Smooth muscle cell (in vitro differentiated cells): ENCODE results near the gene KRTAP10-4. TPM values are rescaled to one million over a fixed set of nuclear protein-coding genes. Genes with fewer than 3 reads are reported as not detected.
"Not testable (repeated sequence)": the region's sequence is repeated elsewhere in the genome, so short reads cannot be mapped to it uniquely, and the experiment has no call there.

Experiments
- DNase-seq: peaks from one replicate; lab custom pipeline; 2025; ENCODE audit not compliant: unreplicated experiment; lab: John Stamatoyannopoulos, UW
- H2AFZ ChIP-seq: fragments of 200-600 bp; sonication (generic); 2 replicates; pipeline ENCODE4 v1.6.0; 2016; ENCODE audit warnings: antibody characterized with exemption, low read depth, mild to moderate bottlenecking
- H3F3A ChIP-seq: fragments of 200-600 bp; sonication (generic); 2 replicates; pipeline ENCODE4 v1.6.0; 2017; ENCODE audit warnings: antibody characterized with exemption, low read depth
- H3K27ac ChIP-seq: fragments of 200-600 bp; sonication (generic); 2 replicates; pipeline ENCODE4 v1.5.1; 2016; ENCODE audit warnings: low read depth, mild to moderate bottlenecking
- H3K27me3 ChIP-seq: fragments of 200-600 bp; sonication (generic); 2 replicates; pipeline ENCODE4 v1.6.1; 2016; ENCODE audit warnings: low read depth, mild to moderate bottlenecking
- H3K36me3 ChIP-seq: fragments of 200-600 bp; sonication (generic); 2 replicates; pipeline ENCODE4 v1.5.1; 2016; ENCODE audit warnings: low read depth
- H3K4me1 ChIP-seq: fragments of 200-600 bp; sonication (generic); 2 replicates; pipeline ENCODE4 v1.5.1; 2016; ENCODE audit warnings: low read depth
- H3K4me2 ChIP-seq: fragments of 200-600 bp; sonication (generic); 2 replicates; pipeline ENCODE4 v1.6.0; 2016; ENCODE audit warnings: mild to moderate bottlenecking
- H3K4me3 ChIP-seq: fragments of 200-600 bp; sonication (generic); 2 replicates; pipeline ENCODE4 v1.5.1; 2016; ENCODE audit warnings: mild to moderate bottlenecking
- H3K79me2 ChIP-seq: fragments of 200-600 bp; sonication (generic); 2 replicates; pipeline ENCODE4 v1.6.0; 2016; ENCODE audit warnings: low read depth, mild to moderate bottlenecking
- H3K9ac ChIP-seq: fragments of 200-600 bp; sonication (generic); 2 replicates; pipeline ENCODE4 v1.6.0; 2016; ENCODE audit warnings: low read depth
- H3K9me3 ChIP-seq: fragments of 200-600 bp; sonication (generic); replicated peaks from 2 replicates; pipeline ENCODE4 v1.5.1; 2016; ENCODE audit warnings: low read depth
- H4K20me1 ChIP-seq: fragments of 200-600 bp; sonication (generic); 2 replicates; pipeline ENCODE4 v1.6.0; 2016; ENCODE audit warnings: low read depth
- CTCF ChIP-seq: fragments of 200-600 bp; sonication (generic); IDR thresholded peaks from 2 replicates; pipeline ENCODE4 v1.5.1; 2017; ENCODE audit warnings: borderline replicate concordance, mild to moderate bottlenecking, antibody characterized with exemption; ENCODE audit not compliant: insufficient read depth, poor library complexity, severe bottlenecking
- WGBS: methylation state at CpG from one replicate; pipeline ENCODE4 v1.1.7; 2016; ENCODE audit warnings: low lambda C conversion rate; 5-methylcytosine and 5-hydroxymethylcytosine counted together
- polyA plus RNA-seq: library from polyadenylated mRNA; unstranded; fragments of >200 nt; fragmentation: Nextera tagmentation; extraction: Ambion mirVana; gene quantifications from 2 replicates; pipeline ENCODE4 v1.2.1, GENCODE V29; 2016
- total RNA-seq: library from RNA; depleted of rRNA; stranded (reverse); fragments of >200 nt; gene quantifications from 2 replicates; pipeline ENCODE4 v1.2.3, GENCODE V29; 2014

The KRTAP10-4 gene
- total and polyA plus RNA-seq, 2 experiments from 2014 or later: not detected

GRCh38 chr21:44579056-44579832 is 5.7 kb downstream of the KRTAP10-4 start:
- no peaks in the 10 kb centered on the region for H3K36me3 ChIP-seq
- H2AFZ ChIP-seq: no peak overlapping the region
- H3K4me2 ChIP-seq: no peak overlapping the region
- DNase-seq: no peak
- TF ChIP-seq CTCF: no peak
- H3K27me3 ChIP-seq: no peaks in the 10 kb centered on the region
- WGBS: 93% methylated on average over 21 of the region's 22 CpGs
- H3K9me3 ChIP-seq: peaks cover 17% of the 10 kb centered on the region
- H3F3A ChIP-seq: no peaks in the 10 kb centered on the region
- peaks cover 3% of the 10 kb centered on the region for H3K4me1 ChIP-seq
- H3K4me3 ChIP-seq: no peak overlapping the region
- no peaks in the 10 kb centered on the region for H4K20me1 ChIP-seq
- no peaks in the 10 kb centered on the region for H3K79me2 ChIP-seq
- no peak overlapping the region for H3K27ac ChIP-seq
- H3K9ac ChIP-seq: no peak overlapping the region

- Histone ChIP-seq H3K36me3 (no peaks in the 10 kb centered on the region), H4K20me1 (no peaks in the 10 kb centered on the region), H3K79me2 (no peaks in the 10 kb centered on the region), H3K4me3 (no peak overlapping the region), H3F3A (no peaks in the 10 kb centered on the region), H2AFZ (no peak overlapping the region), H3K27me3 (no peaks in the 10 kb centered on the region), H3K4me2 (no peak overlapping the region), H3K9me3 (peaks cover 17% of the 10 kb centered on the region), H3K4me1 (peaks cover 3% of the 10 kb centered on the region), H3K27ac (no peak overlapping the region), H3K9ac (no peak overlapping the region)
- TF ChIP-seq CTCF: no peak
- WGBS: 86% methylated on average over 7 of the region's 7 CpGs
- no peak for DNase-seq
Observed at GRCh38 chr21:44579833-44580144, 6.3 kb downstream of the KRTAP10-4 start.

- H3K27ac ChIP-seq, H4K20me1 ChIP-seq: not testable (repeated sequence)
- WGBS: 82% methylated on average over 19 of the region's 19 CpGs
Observed at GRCh38 chr21:44580231-44580821, 6.8 kb downstream of the KRTAP10-4 start, which contains the start of gene KRTAP10-5. Gene KRTAP10-5 (minus strand): TSS chr21:44580604. CDS start chr21:44580578, 26 bp downstream.

GRCh38 chr21:44581158-44581557 is 7.6 kb downstream of the KRTAP10-4 start:
- no peaks in the 10 kb centered on the region for H4K20me1 ChIP-seq
- WGBS: 91% methylated on average over 3 of the region's 3 CpGs
- no peak overlapping the region for H3K4me2 ChIP-seq
- H3F3A ChIP-seq: no peaks in the 10 kb centered on the region
- no peaks in the 10 kb centered on the region for H3K79me2 ChIP-seq
- H3K27ac ChIP-seq: no peak overlapping the region
- peaks cover 3% of the 10 kb centered on the region for H3K4me1 ChIP-seq
- H2AFZ ChIP-seq: no peak overlapping the region
- no peak overlapping the region for H3K4me3 ChIP-seq
- DNase-seq: no peak
- no peaks in the 10 kb centered on the region for H3K27me3 ChIP-seq
- H3K36me3 ChIP-seq: no peaks in the 10 kb centered on the region
- H3K9ac ChIP-seq: no peak overlapping the region
- H3K9me3 ChIP-seq: peaks cover 17% of the 10 kb centered on the region
- TF ChIP-seq CTCF: no peak

More at GRCh38 chr21:44580231-44580821, 6.8 kb downstream of the KRTAP10-4 start, which contains the start of gene KRTAP10-5:
- not testable (repeated sequence) for H3K9ac ChIP-seq, H3F3A ChIP-seq, H3K4me3 ChIP-seq, DNase-seq, H2AFZ ChIP-seq, H3K4me1 ChIP-seq, H3K27me3 ChIP-seq, H3K36me3 ChIP-seq, H3K79me2 ChIP-seq, H3K4me2 ChIP-seq
- peaks cover 17% of the 10 kb centered on the region for H3K9me3 ChIP-seq
